ENCODE data around the gene TAMM41. TPM values are rescaled to one million over a fixed set of nuclear protein-coding genes. Genes with fewer than 3 reads are reported as not detected.
"Not testable (repeated sequence)": the region's sequence is repeated elsewhere in the genome, so short reads cannot be mapped to it uniquely, and the experiment has no call there.

The TAMM41 gene
- total and polyA plus RNA-seq, 2 donors (not counting 1 experiment from before 2014, with no cell fraction given), result 5.6 to 9.0 TPM

GRCh38 chr3:11862145-11862544 lies 15.5 kb upstream of the TAMM41 start:
- H3K27me3 ChIP-seq (ENCODE audit: control insufficient read depth, insufficient read depth, low read length); H3K9me3 ChIP-seq (ENCODE audit: control insufficient read depth, insufficient read depth, low read depth, low read length); H3K36me3 ChIP-seq (ENCODE audit: control insufficient read depth, insufficient read depth, low read length); H3K4me3 ChIP-seq (replicated peaks in 1 of 4; ENCODE audit: control extremely low read depth in 1 of 4, insufficient read depth in 1 of 4, low read depth in 3 of 4, low read length in 4 of 4); H3K4me1 ChIP-seq (ENCODE audit: control insufficient read depth, extremely low read depth, insufficient read depth, low read length); H3K9ac ChIP-seq (ENCODE audit: insufficient read depth, low read length); H2AFZ ChIP-seq (ENCODE audit: low read length); H4K20me1 ChIP-seq (ENCODE audit: control insufficient read depth, extremely low read depth, insufficient read depth, low read length); H3K27ac ChIP-seq (ENCODE audit: insufficient read depth, low read length); H3K79me2 ChIP-seq (ENCODE audit: control insufficient read depth, insufficient read depth, low read length); DNase-seq (ENCODE audit: low read depth in 2 of 2); H3K4me2 ChIP-seq (ENCODE audit: extremely low read depth, insufficient read depth, low read length): not testable (repeated sequence)

- not testable (repeated sequence) for H3K4me1 ChIP-seq (ENCODE audit: control insufficient read depth, extremely low read depth, insufficient read depth, low read length); H3K27me3 ChIP-seq (ENCODE audit: control insufficient read depth, insufficient read depth, low read length); H4K20me1 ChIP-seq (ENCODE audit: control insufficient read depth, extremely low read depth, insufficient read depth, low read length); H3K4me2 ChIP-seq (ENCODE audit: extremely low read depth, insufficient read depth, low read length); H3K9ac ChIP-seq (ENCODE audit: insufficient read depth, low read length); H3K4me3 ChIP-seq (replicated peaks in 1 of 4; ENCODE audit: control extremely low read depth in 1 of 4, insufficient read depth in 1 of 4, low read depth in 3 of 4, low read length in 4 of 4); H3K9me3 ChIP-seq (ENCODE audit: control insufficient read depth, insufficient read depth, low read depth, low read length); H2AFZ ChIP-seq (ENCODE audit: low read length); H3K27ac ChIP-seq (ENCODE audit: insufficient read depth, low read length); DNase-seq (ENCODE audit: low read depth in 2 of 2); H3K36me3 ChIP-seq (ENCODE audit: control insufficient read depth, insufficient read depth, low read length); H3K79me2 ChIP-seq (ENCODE audit: control insufficient read depth, insufficient read depth, low read length)
Observed at GRCh38 chr3:11860213-11860612, 13.5 kb upstream of the TAMM41 start.

- no peaks in the 10 kb centered on the region for H4K20me1 ChIP-seq (ENCODE audit: control insufficient read depth, extremely low read depth, insufficient read depth, low read length)
- H2AFZ ChIP-seq (ENCODE audit: low read length), result no peak overlapping the region
- TF ChIP-seq EZH2 (IDR thresholded peaks at IDR 0.05; ENCODE audit: low read length, missing control alignments), result no peak
- TF ChIP-seq CTCF (conservative IDR thresholded peaks at IDR 0.05 in 1 of 2, IDR thresholded peaks at IDR 0.05 in 1 of 2; ENCODE audit: low read depth in 1 of 2, low read length in 2 of 2), result no peak
- H3K36me3 ChIP-seq (ENCODE audit: control insufficient read depth, insufficient read depth, low read length), result no peaks in the 10 kb centered on the region
- no peaks in the 10 kb centered on the region for H3K27me3 ChIP-seq (ENCODE audit: control insufficient read depth, insufficient read depth, low read length)
- no peak overlapping the region for H3K27ac ChIP-seq (ENCODE audit: insufficient read depth, low read length)
- no peak for DNase-seq (ENCODE audit: low read depth in 2 of 2)
- no peaks in the 10 kb centered on the region for H3K4me1 ChIP-seq (ENCODE audit: control insufficient read depth, extremely low read depth, insufficient read depth, low read length)
- H3K4me3 ChIP-seq (replicated peaks in 1 of 4; ENCODE audit: control extremely low read depth in 1 of 4, insufficient read depth in 1 of 4, low read depth in 3 of 4, low read length in 4 of 4), result no peak overlapping the region
- no peaks in the 10 kb centered on the region for H3K9me3 ChIP-seq (ENCODE audit: control insufficient read depth, insufficient read depth, low read depth, low read length)
- no peaks in the 10 kb centered on the region for H3K79me2 ChIP-seq (ENCODE audit: control insufficient read depth, insufficient read depth, low read length)
- no peak overlapping the region for H3K9ac ChIP-seq (ENCODE audit: insufficient read depth, low read length)
- H3K4me2 ChIP-seq (ENCODE audit: extremely low read depth, insufficient read depth, low read length), result no peak overlapping the region
Observed at GRCh38 chr3:11853450-11853849, 6.8 kb upstream of the TAMM41 start.

- peaks cover 13% of the 10 kb centered on the region for H3K79me2 ChIP-seq (ENCODE audit: control insufficient read depth, insufficient read depth, low read length)
- no peak overlapping the region for H3K9ac ChIP-seq (ENCODE audit: insufficient read depth, low read length)
- TF ChIP-seq EZH2 (IDR thresholded peaks at IDR 0.05; ENCODE audit: low read length, missing control alignments), result no peak
- TF ChIP-seq CTCF (conservative IDR thresholded peaks at IDR 0.05 in 1 of 2, IDR thresholded peaks at IDR 0.05 in 1 of 2; ENCODE audit: low read depth in 1 of 2, low read length in 2 of 2), result no peak
- H3K4me1 ChIP-seq (ENCODE audit: control insufficient read depth, extremely low read depth, insufficient read depth, low read length), result no peaks in the 10 kb centered on the region
- H3K27me3 ChIP-seq (ENCODE audit: control insufficient read depth, insufficient read depth, low read length), result no peaks in the 10 kb centered on the region
- H4K20me1 ChIP-seq (ENCODE audit: control insufficient read depth, extremely low read depth, insufficient read depth, low read length), result no peaks in the 10 kb centered on the region
- H3K36me3 ChIP-seq (ENCODE audit: control insufficient read depth, insufficient read depth, low read length), result no peaks in the 10 kb centered on the region
- no peak for DNase-seq (ENCODE audit: low read depth in 2 of 2)
- no peak overlapping the region for H3K4me3 ChIP-seq (replicated peaks in 1 of 4; ENCODE audit: control extremely low read depth in 1 of 4, insufficient read depth in 1 of 4, low read depth in 3 of 4, low read length in 4 of 4)
- no peak overlapping the region for H3K4me2 ChIP-seq (ENCODE audit: extremely low read depth, insufficient read depth, low read length)
- no peaks in the 10 kb centered on the region for H3K9me3 ChIP-seq (ENCODE audit: control insufficient read depth, insufficient read depth, low read depth, low read length)
- no peak overlapping the region for H3K27ac ChIP-seq (ENCODE audit: insufficient read depth, low read length)
- H2AFZ ChIP-seq (ENCODE audit: low read length), result no peak overlapping the region
Observed at GRCh38 chr3:11850003-11850402, 3.3 kb upstream of the TAMM41 start.
